PFSK-1 (cell line): ENCODE results near the gene GLCE.

Experiments
- FOXP2 ChIP-seq: optimal IDR thresholded peaks from 2 replicates; pipeline ENCODE3; 2011; ENCODE audit warnings: borderline replicate concordance, control low read depth, inconsistent platforms; ENCODE audit not compliant: insufficient read depth; ENCODE audit errors: extremely low read length, extremely low read depth
- POLR2AphosphoS5 ChIP-seq: IDR thresholded peaks from 2 replicates; pipeline ENCODE4 v1.6.1; 2012; ENCODE audit warnings: low read depth, mild to moderate bottlenecking, control low read depth, low read length, moderate library complexity
- SIN3A ChIP-seq: IDR thresholded peaks from 2 replicates; pipeline ENCODE4 v1.6.1; 2012; ENCODE audit warnings: mild to moderate bottlenecking, low read length, moderate library complexity, borderline replicate concordance; ENCODE audit not compliant: insufficient read depth
- TAF1 ChIP-seq: IDR thresholded peaks from 2 replicates; pipeline ENCODE4 v1.6.1; 2012; ENCODE audit warnings: low read length, control low read depth, borderline replicate concordance; ENCODE audit not compliant: insufficient read depth
- TF ChIP-seq, protein P1 (sequence below), 2 experiments: IDR thresholded peaks; 2 replicates each; pipeline versions ENCODE4 v1.6.1 to v1.8.0; 2011 to 2012; ENCODE audit warnings: low read depth in 2 of 2, low read length in 2 of 2, control low read depth in 1 of 2, inconsistent platforms in 1 of 2, mild to moderate bottlenecking in 1 of 2, moderate library complexity in 1 of 2; ENCODE audit not compliant: insufficient read depth in 1 of 2

DNA sequence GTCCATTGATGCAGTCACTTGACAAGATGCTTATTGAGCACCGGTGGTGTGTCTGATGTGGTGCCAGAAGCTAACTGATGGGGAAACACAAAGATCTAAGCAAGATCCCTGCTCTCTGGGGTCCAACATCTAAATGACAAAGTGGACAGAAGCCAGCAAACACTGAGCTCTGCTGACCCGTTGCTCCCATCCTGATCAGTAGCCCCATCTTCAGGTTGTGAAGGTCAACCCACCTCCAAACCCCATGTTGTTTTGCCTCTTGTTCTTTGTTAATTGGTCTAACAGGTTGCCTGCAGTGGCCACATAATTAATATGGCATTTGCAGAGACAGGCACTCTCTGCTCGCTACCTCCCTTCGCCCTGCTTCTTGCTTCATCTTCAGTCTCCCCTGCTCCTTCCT, 21.5 kb upstream of the GLCE start:
- TF ChIP-seq TAF1: no peak
- no peak for TF ChIP-seq POLR2AphosphoS5
- TF ChIP-seq, protein P1, sequence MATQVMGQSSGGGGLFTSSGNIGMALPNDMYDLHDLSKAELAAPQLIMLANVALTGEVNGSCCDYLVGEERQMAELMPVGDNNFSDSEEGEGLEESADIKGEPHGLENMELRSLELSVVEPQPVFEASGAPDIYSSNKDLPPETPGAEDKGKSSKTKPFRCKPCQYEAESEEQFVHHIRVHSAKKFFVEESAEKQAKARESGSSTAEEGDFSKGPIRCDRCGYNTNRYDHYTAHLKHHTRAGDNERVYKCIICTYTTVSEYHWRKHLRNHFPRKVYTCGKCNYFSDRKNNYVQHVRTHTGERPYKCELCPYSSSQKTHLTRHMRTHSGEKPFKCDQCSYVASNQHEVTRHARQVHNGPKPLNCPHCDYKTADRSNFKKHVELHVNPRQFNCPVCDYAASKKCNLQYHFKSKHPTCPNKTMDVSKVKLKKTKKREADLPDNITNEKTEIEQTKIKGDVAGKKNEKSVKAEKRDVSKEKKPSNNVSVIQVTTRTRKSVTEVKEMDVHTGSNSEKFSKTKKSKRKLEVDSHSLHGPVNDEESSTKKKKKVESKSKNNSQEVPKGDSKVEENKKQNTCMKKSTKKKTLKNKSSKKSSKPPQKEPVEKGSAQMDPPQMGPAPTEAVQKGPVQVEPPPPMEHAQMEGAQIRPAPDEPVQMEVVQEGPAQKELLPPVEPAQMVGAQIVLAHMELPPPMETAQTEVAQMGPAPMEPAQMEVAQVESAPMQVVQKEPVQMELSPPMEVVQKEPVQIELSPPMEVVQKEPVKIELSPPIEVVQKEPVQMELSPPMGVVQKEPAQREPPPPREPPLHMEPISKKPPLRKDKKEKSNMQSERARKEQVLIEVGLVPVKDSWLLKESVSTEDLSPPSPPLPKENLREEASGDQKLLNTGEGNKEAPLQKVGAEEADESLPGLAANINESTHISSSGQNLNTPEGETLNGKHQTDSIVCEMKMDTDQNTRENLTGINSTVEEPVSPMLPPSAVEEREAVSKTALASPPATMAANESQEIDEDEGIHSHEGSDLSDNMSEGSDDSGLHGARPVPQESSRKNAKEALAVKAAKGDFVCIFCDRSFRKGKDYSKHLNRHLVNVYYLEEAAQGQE (IDR thresholded peaks at IDR 0.05; ENCODE audit: insufficient read depth in 1 of 2, low read depth in 2 of 2, low read length in 2 of 2): no peak
- TF ChIP-seq SIN3A: no peak
- no peak for TF ChIP-seq FOXP2
